Uterus (tissue), 4 donors: ENCODE measurements around the gene C19orf38. TPM values are rescaled to one million over a fixed set of nuclear protein-coding genes. Genes with fewer than 3 reads are reported as not detected.

Experiments used
- DNase-seq, 2 donors: peaks; one replicate each; pipeline ENCODE4 v3.0.0-alpha.2; 2019 to 2020
- H3K27ac ChIP-seq, 2 donors: fragments of 200-600 bp; sonication (generic); 1 replicate in 1 of 2; 2 replicates in 1 of 2; pipeline ENCODE4 v1.5.1; 2016 to 2018
- H3K27me3 ChIP-seq, 2 donors: fragments of 200-600 bp; sonication (generic); one replicate each; pipeline ENCODE4 v1.5.1; 2018 to 2019; ENCODE audit warnings: control low read depth in 1 of 2
- H3K36me3 ChIP-seq, 2 donors: fragments of 200-600 bp; sonication (generic); one replicate each; pipeline ENCODE4 v1.5.1; 2019; ENCODE audit warnings: control low read depth in 1 of 2
- H3K4me1 ChIP-seq, 2 donors: fragments of 200-600 bp; sonication (generic); one replicate each; pipeline ENCODE4 v1.5.1; 2018 to 2019; ENCODE audit warnings: control low read depth in 1 of 2
- H3K4me3 ChIP-seq, 2 donors: fragments of 200-600 bp; sonication (generic); 1 replicate in 1 of 2; 2 replicates in 1 of 2; pipeline ENCODE4 v1.5.1; 2018 to 2019; ENCODE audit warnings: mild to moderate bottlenecking in 1 of 2
- H3K9me3 ChIP-seq, 2 donors: fragments of 200-600 bp; sonication (generic); one replicate each; pipeline ENCODE4 v1.5.1; 2019; ENCODE audit warnings: control low read depth in 1 of 2
- POLR2A ChIP-seq, 2 donors: fragments of 450-650 bp; IDR thresholded peaks; one replicate each; pipeline ENCODE4 v1.6.1; 2016; ENCODE audit warnings: antibody characterized with exemption in 2 of 2, mild to moderate bottlenecking in 1 of 2, moderate library complexity in 1 of 2
- intact Hi-C: fragments of 100-400 bp; cut with DNase I; formaldehyde crosslinking; loops from one replicate; pipeline ENCODE4 v1.15.1; 2023; ENCODE audit warnings: low total_unique reads
- total RNA-seq, 4 donors: library from RNA; depleted of rRNA in 3 of 4; stranded (reverse); fragments of >200 nt in 3 of 4; gene quantifications; one replicate each; pipeline versions ENCODE4 v1.1.0 to v1.2.4, GENCODE V29; 2014 to 2023
- TF ChIP-seq, protein P1 (sequence below), 4 experiments: fragments of 200-600 bp in 2 of 4; fragments of 450-650 bp in 2 of 4; sonication (generic) in 2 of 4; IDR thresholded peaks; one replicate each; pipeline ENCODE4 v1.5.1; 2016 to 2019; ENCODE audit warnings: antibody characterized with exemption in 4 of 4, mild to moderate bottlenecking in 2 of 4, moderate library complexity in 1 of 4
- donor health status: DM: yes; HTN: yes; CAD: no.

The C19orf38 gene
- total RNA-seq, 4 donors from 2014 or later, result 2.7 to 25.9 TPM; not detected in 2

DNA sequence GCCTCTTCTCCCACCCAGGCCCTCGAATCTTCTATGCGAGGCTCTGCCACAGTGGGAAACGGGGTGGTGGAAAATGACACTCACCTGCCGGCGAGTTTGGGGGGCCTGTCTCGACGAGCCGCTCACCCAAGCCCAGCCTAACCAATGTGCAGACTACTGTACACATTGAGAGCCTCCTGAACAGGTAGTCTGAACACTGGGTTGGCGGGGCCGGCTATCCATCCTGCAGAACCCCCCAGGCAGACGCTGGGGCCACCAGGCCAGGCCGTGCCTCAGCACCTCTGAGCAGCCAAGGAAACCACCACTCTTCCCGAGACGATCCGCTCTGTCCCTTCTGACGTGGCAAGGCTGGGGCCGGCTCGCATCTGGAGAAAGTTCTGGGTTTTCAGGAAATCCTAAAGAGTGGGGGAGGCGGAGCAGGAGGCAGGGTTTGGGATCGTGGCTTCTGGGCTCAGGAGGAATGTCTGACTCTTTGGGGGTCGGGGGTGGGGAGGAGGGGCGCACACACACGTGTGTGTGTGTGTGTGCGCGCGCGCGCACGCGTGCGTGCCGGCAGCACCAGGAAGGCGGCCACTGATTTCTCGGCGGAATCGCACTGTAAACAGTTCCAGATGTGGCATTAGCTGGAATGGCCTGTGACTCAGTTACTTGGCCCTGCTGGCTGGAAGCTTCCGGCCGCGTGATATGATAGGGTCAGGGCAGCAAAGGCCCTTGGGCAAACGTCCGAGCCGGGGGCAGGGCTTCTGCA is 30.8 kb upstream of the C19orf38 start:
- intact Hi-C loops, result no loop called here

DNA sequence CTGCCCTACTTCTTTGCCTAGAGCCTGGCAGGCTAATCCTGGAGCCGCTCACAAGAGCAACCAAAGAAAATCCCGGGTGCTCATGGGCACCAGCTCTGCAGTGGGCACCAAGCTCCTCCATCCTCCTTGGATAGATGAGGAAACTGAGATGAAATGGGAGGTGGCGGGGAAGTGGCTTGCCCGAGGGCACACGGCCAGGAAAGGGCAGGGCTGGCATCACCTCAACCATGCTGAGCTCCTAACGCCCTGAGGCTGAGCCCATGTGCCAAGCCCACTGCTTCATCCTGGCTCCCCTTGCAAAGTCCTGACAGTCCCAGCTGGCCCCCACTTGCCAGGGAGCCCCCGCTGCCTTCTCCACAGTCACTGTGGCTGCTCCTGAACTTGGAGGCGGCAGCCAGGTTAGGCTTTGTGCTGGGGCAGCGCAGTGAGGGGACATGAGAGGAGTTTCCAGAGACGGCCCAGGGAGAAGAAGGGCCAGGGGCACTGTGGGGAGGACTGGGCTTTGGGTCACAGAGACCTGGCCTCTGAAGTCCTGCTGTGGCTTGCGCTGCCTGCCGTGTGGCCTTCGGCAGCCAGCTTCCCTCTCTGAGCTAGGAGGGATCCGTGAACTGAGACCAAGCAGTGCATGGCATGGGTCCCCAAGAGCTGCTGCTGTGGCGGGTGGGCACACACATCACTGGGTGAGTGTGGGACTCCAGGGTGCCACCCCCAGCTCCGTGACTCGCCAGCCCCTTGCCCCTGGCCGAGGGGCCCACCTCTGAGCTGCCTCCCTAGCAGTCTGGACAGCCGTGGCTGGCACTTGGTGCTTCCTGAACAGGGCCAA is 29.7 kb upstream of the C19orf38 start:
- Histone ChIP-seq H3K27ac (peak overlapping the region; percentile 84 to 89), H3K27me3 (no peaks in the 10 kb centered on the region), H3K9me3 (no peaks in the 10 kb centered on the region), H3K4me3 (peak overlapping the region in 1 of 2 donors; percentile 37), H3K36me3 (no peaks in the 10 kb centered on the region), H3K4me1 (no peaks in the 10 kb centered on the region)
- TF ChIP-seq, protein P1, sequence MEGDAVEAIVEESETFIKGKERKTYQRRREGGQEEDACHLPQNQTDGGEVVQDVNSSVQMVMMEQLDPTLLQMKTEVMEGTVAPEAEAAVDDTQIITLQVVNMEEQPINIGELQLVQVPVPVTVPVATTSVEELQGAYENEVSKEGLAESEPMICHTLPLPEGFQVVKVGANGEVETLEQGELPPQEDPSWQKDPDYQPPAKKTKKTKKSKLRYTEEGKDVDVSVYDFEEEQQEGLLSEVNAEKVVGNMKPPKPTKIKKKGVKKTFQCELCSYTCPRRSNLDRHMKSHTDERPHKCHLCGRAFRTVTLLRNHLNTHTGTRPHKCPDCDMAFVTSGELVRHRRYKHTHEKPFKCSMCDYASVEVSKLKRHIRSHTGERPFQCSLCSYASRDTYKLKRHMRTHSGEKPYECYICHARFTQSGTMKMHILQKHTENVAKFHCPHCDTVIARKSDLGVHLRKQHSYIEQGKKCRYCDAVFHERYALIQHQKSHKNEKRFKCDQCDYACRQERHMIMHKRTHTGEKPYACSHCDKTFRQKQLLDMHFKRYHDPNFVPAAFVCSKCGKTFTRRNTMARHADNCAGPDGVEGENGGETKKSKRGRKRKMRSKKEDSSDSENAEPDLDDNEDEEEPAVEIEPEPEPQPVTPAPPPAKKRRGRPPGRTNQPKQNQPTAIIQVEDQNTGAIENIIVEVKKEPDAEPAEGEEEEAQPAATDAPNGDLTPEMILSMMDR (IDR thresholded peaks at IDR 0.05), result no peak
- no peak for TF ChIP-seq POLR2A (IDR thresholded peaks at IDR 0.05)
- DNase-seq, result no peak
- intact Hi-C loops, result no loop called here

More for the DNA sequence above, 30.8 kb upstream of the C19orf38 start:
- TF ChIP-seq, protein P1 (IDR thresholded peaks at IDR 0.05), result no peak
- peak in 1 of 2 donors; percentile 41 for TF ChIP-seq POLR2A (IDR thresholded peaks at IDR 0.05)
- Histone ChIP-seq H3K27me3 (no peaks in the 10 kb centered on the region), H3K9me3 (no peaks in the 10 kb centered on the region), H3K4me3 (peak overlapping the region; percentile 34 to 37), H3K36me3 (no peaks in the 10 kb centered on the region), H3K27ac (peak overlapping the region; percentile 84 to 89), H3K4me1 (peaks cover 0 to 8% of the 10 kb centered on the region in 2 donors)
- peak; percentile 86 for DNase-seq

DNA sequence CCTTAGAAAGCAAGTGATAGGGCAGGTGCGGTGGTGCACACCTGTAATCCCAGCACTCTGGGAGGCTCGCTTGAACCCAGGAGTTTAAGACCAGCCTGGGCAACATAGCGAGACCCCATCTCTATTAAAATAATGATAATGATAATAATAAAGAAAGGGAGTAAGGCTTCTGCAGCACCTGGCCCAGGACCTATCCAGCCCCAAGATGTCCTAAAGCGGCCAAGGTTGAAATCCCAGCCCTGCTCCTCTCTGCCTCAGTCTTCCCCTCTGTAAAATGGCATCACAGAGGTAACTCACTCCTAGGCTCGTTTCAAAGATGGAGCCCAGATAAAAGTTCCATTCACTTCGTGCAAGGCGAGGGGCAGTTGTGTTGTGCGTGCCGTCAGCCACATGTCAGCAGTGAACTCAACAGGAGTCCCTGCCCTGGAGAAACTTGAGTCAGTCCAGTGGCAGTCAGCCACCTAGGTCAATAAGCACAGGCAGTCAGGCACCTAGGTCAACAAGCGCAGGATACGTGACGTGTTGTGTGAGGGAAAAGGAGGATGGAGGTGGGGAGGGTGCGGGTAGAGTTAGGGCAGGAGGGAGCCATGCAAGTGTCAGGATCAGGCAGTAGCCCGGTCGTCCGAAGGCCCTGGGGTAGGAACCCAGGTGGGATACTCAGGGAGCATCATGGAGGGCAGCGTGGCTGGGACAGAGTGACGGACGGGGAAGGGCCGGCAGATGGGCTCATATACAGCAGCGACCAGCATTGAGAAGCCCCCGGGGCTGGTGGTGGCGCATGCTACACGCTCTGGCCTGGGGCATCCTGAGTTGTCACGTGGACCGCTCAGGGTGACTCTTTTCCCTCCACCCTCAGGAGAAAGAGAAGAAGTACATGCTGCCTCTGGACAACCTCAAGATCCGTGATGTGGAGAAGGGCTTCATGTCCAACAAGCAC is 28.8 kb upstream of the C19orf38 start:
- Histone ChIP-seq H3K36me3 (no peaks in the 10 kb centered on the region), H3K27ac (peak overlapping the region; percentile 84 to 89), H3K4me1 (no peaks in the 10 kb centered on the region), H3K4me3 (no peak overlapping the region), H3K27me3 (no peaks in the 10 kb centered on the region), H3K9me3 (no peaks in the 10 kb centered on the region)
- intact Hi-C loops, result no loop called here
- TF ChIP-seq POLR2A (IDR thresholded peaks at IDR 0.05), result no peak
- TF ChIP-seq, protein P1 (IDR thresholded peaks at IDR 0.05), result no peak
- DNase-seq, result no peak

DNA sequence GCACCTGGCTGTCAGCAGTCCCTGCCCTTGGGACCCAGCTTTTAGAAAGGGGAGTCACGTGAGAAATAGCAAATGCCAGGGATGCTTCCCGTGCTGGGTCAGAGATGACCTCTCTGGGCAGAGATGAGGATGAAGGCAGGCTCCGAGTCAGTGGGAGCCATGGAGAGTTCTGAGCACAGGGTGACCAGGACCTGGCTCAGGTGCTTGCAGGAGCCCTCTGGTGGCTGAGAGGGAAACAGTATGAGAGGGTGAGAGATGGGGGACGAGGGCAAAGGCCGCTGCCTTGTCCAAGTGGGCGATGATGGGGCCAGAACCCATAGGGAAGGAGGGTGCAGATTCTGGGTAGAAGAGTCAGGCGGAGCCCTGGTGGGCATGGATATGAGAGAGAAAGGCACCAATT is 28.0 kb upstream of the C19orf38 start:
- TF ChIP-seq, protein P1 (IDR thresholded peaks at IDR 0.05), result peak in 1 of 4 experiments; percentile 3
- no peak for TF ChIP-seq POLR2A (IDR thresholded peaks at IDR 0.05)
- H3K27me3 ChIP-seq, result no peaks in the 10 kb centered on the region
- no peak overlapping the region for H3K27ac ChIP-seq
- H3K4me3 ChIP-seq, result no peak overlapping the region
- DNase-seq, result no peak
- no peaks in the 10 kb centered on the region for H3K4me1 ChIP-seq
- intact Hi-C loops, result no loop called here
- no peaks in the 10 kb centered on the region for H3K9me3 ChIP-seq
- no peaks in the 10 kb centered on the region for H3K36me3 ChIP-seq
